GM12878 (cell line): Measurements from ENCODE around the gene TMEM131L. TPM values are rescaled to one million over a fixed set of nuclear protein-coding genes. Genes with fewer than 3 reads are reported as not detected.
"Not testable (repeated sequence)": the region's sequence is repeated elsewhere in the genome, so short reads cannot be mapped to it uniquely, and the experiment has no call there.

Source experiments
- ATAC-seq: fragments of 200-7000 bp; cut with Tn5 transposase; 3 replicates; pipeline ENCODE4 v1.9.1; 2020; ENCODE audit warnings: mild to moderate bottlenecking, moderate library complexity
- BruUV-seq: library from RNA; stranded (reverse); fragments of 400-500 nt; replicated peaks from 2 replicates; lab custom pipeline; 2021; lab: Mats Ljungman, UMichigan
- CTCF ChIA-PET: fragments of 300-600 bp; sonication (Branson Sonifier 250); formaldehyde crosslinking; extraction: SDS; loops from one replicate; lab custom pipeline; 2021; ENCODE audit warnings: inconsistent platforms; lab: Yijun Ruan, JAX
- POLR2A ChIA-PET: fragments of 350-600 bp; formaldehyde crosslinking; extraction: SDS; loops from one replicate; lab custom pipeline; 2021; ENCODE audit warnings: inconsistent platforms; lab: Charles Lee
- RAD21 ChIA-PET: fragments of 300-600 bp; sonication (Branson Sonifier 250); formaldehyde crosslinking; loops from one replicate; lab custom pipeline; 2023; ENCODE audit warnings: antibody characterized with exemption; ENCODE audit not compliant: unreplicated experiment; lab: Charles Lee
- SMC1A ChIA-PET: fragments of 300-600 bp; sonication (Branson Sonifier 250); formaldehyde crosslinking; loops from one replicate; lab custom pipeline; 2023; ENCODE audit not compliant: unreplicated experiment, uncharacterized antibody; lab: Charles Lee
- DNase-seq: peaks from one replicate; pipeline ENCODE4 v3.0.0-alpha.2; 2011; ENCODE audit warnings: low read depth, low spot score
- FAIRE-seq: peaks from 3 replicates; lab custom pipeline; 2011; peaks lifted over from hg19 to GRCh38; lab: Jason Lieb, UNC
- H2AFZ ChIP-seq: 2 replicates; pipeline ENCODE4 v1.6.0; 2011; ENCODE audit warnings: low read depth, low read length, control low read depth; ENCODE audit not compliant: control insufficient read depth
- H3K27ac ChIP-seq: 2 replicates; pipeline ENCODE4 v1.5.1; 2011; ENCODE audit warnings: control low read depth; ENCODE audit not compliant: control insufficient read depth, insufficient read depth
- H3K27me3 ChIP-seq, 2 experiments: replicated peaks in 1 of 2; 2 replicates each; pipeline versions ENCODE4 v1.6.0 to v1.6.1; 2011; ENCODE audit warnings: low read length in 1 of 2; ENCODE audit not compliant: control insufficient read depth in 2 of 2, insufficient read depth in 2 of 2
- H3K36me3 ChIP-seq, 2 experiments: 2 replicates each; pipeline ENCODE4 v1.5.1; 2011; ENCODE audit warnings: low read length in 1 of 2; ENCODE audit not compliant: control insufficient read depth in 2 of 2, insufficient read depth in 2 of 2
- H3K4me1 ChIP-seq: 2 replicates; pipeline ENCODE4 v1.6.1; 2011; ENCODE audit warnings: mild to moderate bottlenecking, low read length, moderate library complexity, mixed read lengths; ENCODE audit not compliant: control insufficient read depth, insufficient read depth
- H3K4me2 ChIP-seq: 2 replicates; pipeline ENCODE4 v1.6.0; 2011; ENCODE audit warnings: control low read depth; ENCODE audit not compliant: control insufficient read depth, insufficient read depth
- H3K4me3 ChIP-seq: fragments of 200-600 bp; sonication (generic); 2 replicates; pipeline ENCODE4 v1.5.1; 2016
- H3K79me2 ChIP-seq: 2 replicates; pipeline ENCODE4 v1.6.0; 2011; ENCODE audit warnings: low read length; ENCODE audit not compliant: control insufficient read depth, insufficient read depth
- H3K9ac ChIP-seq: 2 replicates; pipeline ENCODE4 v1.8.0; 2011; ENCODE audit warnings: low read length, control low read depth, mixed read lengths; ENCODE audit not compliant: control insufficient read depth, insufficient read depth
- H3K9me3 ChIP-seq: replicated peaks from 3 replicates; pipeline ENCODE4 v1.5.1; 2011; ENCODE audit warnings: mild to moderate bottlenecking, low read length; ENCODE audit not compliant: control insufficient read depth, insufficient read depth
- H4K20me1 ChIP-seq: 2 replicates; pipeline ENCODE4 v1.6.0; 2011; ENCODE audit not compliant: control insufficient read depth, insufficient read depth
- MYB ChIP-seq: fragments of 150-350 bp; IDR thresholded peaks from 2 replicates; pipeline ENCODE4 v1.6.1; 2014; ENCODE audit warnings: mild to moderate bottlenecking, low read depth, low read length, borderline replicate concordance
- ZNF24 ChIP-seq: fragments of 450-650 bp; IDR thresholded peaks from 2 replicates; pipeline ENCODE4 v1.6.1; 2017; ENCODE audit warnings: antibody characterized with exemption, mild to moderate bottlenecking
- WGBS: methylation state at CpG from one replicate; pipeline ENCODE4 v1.1.6; 2016; ENCODE audit warnings: low lambda C conversion rate; ENCODE audit not compliant: insufficient replicate concordance, insufficient coverage; ENCODE audit errors: missing lambda C conversion rate; 5-methylcytosine and 5-hydroxymethylcytosine counted together
- in situ Hi-C: fragments of 300-500 bp; cut with MboI; formaldehyde crosslinking; loops from 9 replicates; pipeline ENCODE4 v1.14.3; 2018; ENCODE audit warnings: mixed read lengths
- intact Hi-C: fragments of 100-400 bp; cut with micrococcal nuclease; formaldehyde crosslinking; loops from one replicate; pipeline ENCODE4 v1.14.2; 2022; ENCODE audit not compliant: unreplicated experiment
- polyA plus RNA-seq, 11 experiments: library from polyadenylated mRNA; depleted of rRNA in 4 of 11; unstranded in 6 of 11; stranded (reverse) in 5 of 11; fragments of >200 nt; fragmentation: Nextera tagmentation in 4 of 11; fragmentation: Illumina TruSeq in 1 of 11; extraction: Ambion mirVana in 4 of 11; extraction: Trizol in 1 of 11; gene quantifications; 1 replicate in 1 of 11; 2 replicates in 10 of 11; pipeline versions ENCODE4 v1.2.1 to v1.2.3, GENCODE V29; 2011 to 2016; ENCODE audit warnings: inconsistent platforms in 2 of 11, missing spikeins in 2 of 11, low read depth in 1 of 11
- total RNA-seq, 4 experiments: library from RNA; depleted of rRNA in 3 of 4; stranded (reverse); fragments of >200 nt in 3 of 4; fragmentation: Illumina TruSeq in 1 of 4; extraction: Trizol in 1 of 4; gene quantifications; 2 replicates each; pipeline versions ENCODE4 v1.2.1 to v1.2.3, GENCODE V29; 2013 to 2021

TMEM131L gene
- total and polyA plus RNA-seq, 10 of the 15 experiments (the other 5 are each of a cell fraction or from before 2014, with no cell fraction given) = 8.5 to 101 (median 74.4) TPM

- H3K27me3 ChIP-seq, H3K4me1 ChIP-seq, ATAC-seq, H3K36me3 ChIP-seq, intact Hi-C loops, H4K20me1 ChIP-seq, H3K9me3 ChIP-seq, POLR2A ChIA-PET, H3K9ac ChIP-seq, H2AFZ ChIP-seq, RAD21 ChIA-PET, BruUV-seq, H3K4me3 ChIP-seq, H3K27ac ChIP-seq, CTCF ChIA-PET, FAIRE-seq, SMC1A ChIA-PET, in situ Hi-C loops, DNase-seq, H3K79me2 ChIP-seq, H3K4me2 ChIP-seq: not testable (repeated sequence)
- WGBS = 0% methylated on average over 1 of the region's 1 CpG
Observed at GRCh38 chr4:153666505-153666904, 200.3 kb downstream of the TMEM131L start.

- RAD21 ChIA-PET = no interaction called here
- CTCF ChIA-PET = no interaction called here
Observed at GRCh38 chr4:153668647-153669046, 202.5 kb downstream of the TMEM131L start.

More at GRCh38 chr4:153668647-153669046, 202.5 kb downstream of the TMEM131L start:
- BruUV-seq = no TSS peak
- H3K4me2 ChIP-seq = no peak overlapping the region
- ChIA-PET POLR2A (no interaction called here), SMC1A (no interaction called here)
- DNase-seq (no peak), FAIRE-seq (no peak), ATAC-seq (no peak)
- H4K20me1 ChIP-seq = no peaks in the 10 kb centered on the region
- no peak overlapping the region for H3K4me3 ChIP-seq
- no peaks in the 10 kb centered on the region; the same call in 2 of the 3 replicates for H3K9me3 ChIP-seq
- H3K27me3 ChIP-seq = no peaks in the 10 kb centered on the region
- H3K27ac ChIP-seq = no peak overlapping the region
- H3K36me3 ChIP-seq = no peaks in the 10 kb centered on the region
- TF ChIP-seq MYB (no peak), ZNF24 (no peak)
- H3K9ac ChIP-seq = no peak overlapping the region
- in situ Hi-C loops (no loop called here), intact Hi-C loops (no loop called here)
- no peaks in the 10 kb centered on the region for H3K79me2 ChIP-seq
- no peak overlapping the region for H2AFZ ChIP-seq
- 74% methylated on average over 2 of the region's 2 CpGs for WGBS
- H3K4me1 ChIP-seq = no peaks in the 10 kb centered on the region
